Stimulated activated memory B cell treated with anti-CD40 and anti-IgM and Interleukin-4, amounts not matched to agents 10 μg/mL and 1 μg/mL and 100 μg/mL, for 72 hours (primary cell): Measurements from ENCODE around the gene RPRML.
"Not testable (repeated sequence)": the region's sequence is repeated elsewhere in the genome, so short reads cannot be mapped to it uniquely, and the experiment has no call there.

Source experiments
- ATAC-seq: fragments of 150-1000 bp; cut with Tn5 transposase; 2 replicates; pipeline ENCODE4 v1.10.0; 2021
- H3K27ac Mint-ChIP-seq: one replicate; pipeline ENCODE4 v1.8.0; 2022; ENCODE audit warnings: mild to moderate bottlenecking, mixed read lengths
- H3K27me3 Mint-ChIP-seq: one replicate; pipeline ENCODE4 v1.8.0; 2022; ENCODE audit warnings: mixed read lengths
- H3K36me3 Mint-ChIP-seq: one replicate; pipeline ENCODE4 v1.8.0; 2022; ENCODE audit warnings: mixed read lengths
- H3K4me1 Mint-ChIP-seq: one replicate; pipeline ENCODE4 v1.8.0; 2022; ENCODE audit warnings: mixed read lengths
- H3K4me3 Mint-ChIP-seq: one replicate; pipeline ENCODE4 v1.8.0; 2022; ENCODE audit warnings: mild to moderate bottlenecking, moderate library complexity, mixed read lengths
- H3K9me3 Mint-ChIP-seq: one replicate; pipeline ENCODE4 v1.8.0; 2022; ENCODE audit warnings: mixed read lengths

Gene RPRML

GRCh38 chr17:46962374-46962790 lies 16.7 kb downstream of the RPRML start:
- Mint-ChIP-seq H3K27me3 (peaks cover 34% of the 10 kb centered on the region), H3K4me3 (no peak overlapping the region), H3K27ac (no peak overlapping the region), H3K4me1 (no peaks in the 10 kb centered on the region), H3K9me3 (peaks cover 3% of the 10 kb centered on the region), H3K36me3 (peaks cover 40% of the 10 kb centered on the region)
- no peak for ATAC-seq

- Mint-ChIP-seq H3K36me3 (peaks cover 34% of the 10 kb centered on the region), H3K4me1 (no peaks in the 10 kb centered on the region), H3K27me3 (peaks cover 39% of the 10 kb centered on the region), H3K4me3 (no peak overlapping the region), H3K27ac (no peak overlapping the region), H3K9me3 (peaks cover 3% of the 10 kb centered on the region)
- no peak for ATAC-seq
Observed at GRCh38 chr17:46960152-46960551, 18.9 kb downstream of the RPRML start.

GRCh38 chr17:46958041-46958591 lies 20.9 kb downstream of the RPRML start:
- Mint-ChIP-seq H3K36me3 (peaks cover 34% of the 10 kb centered on the region), H3K4me3 (no peak overlapping the region), H3K27ac (no peak overlapping the region), H3K27me3 (peaks cover 39% of the 10 kb centered on the region), H3K4me1 (no peaks in the 10 kb centered on the region), H3K9me3 (peaks cover 3% of the 10 kb centered on the region)
- ATAC-seq: no peak

GRCh38 chr17:46953191-46953590 lies 25.9 kb downstream of the RPRML start:
- not testable (repeated sequence) for H3K4me1 Mint-ChIP-seq, H3K9me3 Mint-ChIP-seq, ATAC-seq, H3K4me3 Mint-ChIP-seq, H3K27ac Mint-ChIP-seq
- peaks cover 29% of the 10 kb centered on the region for H3K36me3 Mint-ChIP-seq
- peaks cover 12% of the 10 kb centered on the region for H3K27me3 Mint-ChIP-seq

GRCh38 chr17:46952115-46952514 lies 26.9 kb downstream of the RPRML start:
- Mint-ChIP-seq H3K27me3 (peaks cover 1% of the 10 kb centered on the region), H3K4me3 (no peak overlapping the region), H3K36me3 (peaks cover 19% of the 10 kb centered on the region), H3K9me3 (no peaks in the 10 kb centered on the region), H3K27ac (no peak overlapping the region), H3K4me1 (no peaks in the 10 kb centered on the region)
- no peak for ATAC-seq

GRCh38 chr17:46951706-46952105 lies 27.3 kb downstream of the RPRML start:
- H3K36me3 Mint-ChIP-seq: peaks cover 19% of the 10 kb centered on the region
- no peaks in the 10 kb centered on the region for H3K4me1 Mint-ChIP-seq
- H3K27ac Mint-ChIP-seq: no peak overlapping the region
- ATAC-seq: no peak
- H3K27me3 Mint-ChIP-seq: no peaks in the 10 kb centered on the region
- no peak overlapping the region for H3K4me3 Mint-ChIP-seq
- H3K9me3 Mint-ChIP-seq: no peaks in the 10 kb centered on the region

- Mint-ChIP-seq H3K4me3 (no peak overlapping the region), H3K27ac (no peak overlapping the region), H3K9me3 (no peaks in the 10 kb centered on the region), H3K27me3 (no peaks in the 10 kb centered on the region), H3K36me3 (peaks cover 19% of the 10 kb centered on the region), H3K4me1 (no peaks in the 10 kb centered on the region)
- no peak for ATAC-seq
Observed at GRCh38 chr17:46950997-46951621, 27.9 kb downstream of the RPRML start.

GRCh38 chr17:46950342-46950996 lies 28.6 kb downstream of the RPRML start:
- Mint-ChIP-seq H3K9me3 (no peaks in the 10 kb centered on the region), H3K27me3 (no peaks in the 10 kb centered on the region), H3K36me3 (peaks cover 13% of the 10 kb centered on the region), H3K4me3 (no peak overlapping the region), H3K27ac (no peak overlapping the region), H3K4me1 (no peaks in the 10 kb centered on the region)
- ATAC-seq: no peak

GRCh38 chr17:46949291-46950174 lies 29.5 kb downstream of the RPRML start:
- no peak overlapping the region for H3K4me3 Mint-ChIP-seq
- H3K36me3 Mint-ChIP-seq: peaks cover 10% of the 10 kb centered on the region

GRCh38 chr17:46948544-46948943 lies 30.5 kb downstream of the RPRML start:
- Mint-ChIP-seq H3K27ac (no peak overlapping the region), H3K4me3 (no peak overlapping the region), H3K36me3 (peaks cover 10% of the 10 kb centered on the region), H3K9me3 (no peaks in the 10 kb centered on the region), H3K27me3 (no peaks in the 10 kb centered on the region), H3K4me1 (peaks cover 7% of the 10 kb centered on the region)
- no peak for ATAC-seq

More at GRCh38 chr17:46949291-46950174, 29.5 kb downstream of the RPRML start:
- Mint-ChIP-seq H3K27me3 (no peaks in the 10 kb centered on the region), H3K27ac (no peak overlapping the region), H3K9me3 (no peaks in the 10 kb centered on the region), H3K4me1 (no peaks in the 10 kb centered on the region)
- no peak for ATAC-seq

- Mint-ChIP-seq H3K4me3 (no peak overlapping the region), H3K9me3 (no peaks in the 10 kb centered on the region), H3K4me1 (peaks cover 13% of the 10 kb centered on the region), H3K27ac (no peak overlapping the region), H3K27me3 (no peaks in the 10 kb centered on the region), H3K36me3 (peaks cover 10% of the 10 kb centered on the region)
- no peak for ATAC-seq
Observed at GRCh38 chr17:46947216-46947615, 31.8 kb downstream of the RPRML start.

- Mint-ChIP-seq H3K4me1 (peaks cover 13% of the 10 kb centered on the region), H3K27me3 (no peaks in the 10 kb centered on the region), H3K9me3 (no peaks in the 10 kb centered on the region), H3K4me3 (no peak overlapping the region), H3K36me3 (peaks cover 13% of the 10 kb centered on the region), H3K27ac (no peak overlapping the region)
- no peak for ATAC-seq
Observed at GRCh38 chr17:46944931-46945330, 34.1 kb downstream of the RPRML start.

- Mint-ChIP-seq H3K36me3 (peaks cover 15% of the 10 kb centered on the region), H3K27ac (peak overlapping the region; percentile 51), H3K9me3 (no peaks in the 10 kb centered on the region), H3K4me1 (peaks cover 13% of the 10 kb centered on the region), H3K27me3 (no peaks in the 10 kb centered on the region), H3K4me3 (no peak overlapping the region)
- ATAC-seq: no peak
Observed at GRCh38 chr17:46943501-46944393, 35.3 kb downstream of the RPRML start.

GRCh38 chr17:46943218-46943500 lies 35.9 kb downstream of the RPRML start:
- ATAC-seq: no peak
- H3K36me3 Mint-ChIP-seq: peaks cover 20% of the 10 kb centered on the region
- peak overlapping the region; percentile 51 for H3K27ac Mint-ChIP-seq
- H3K9me3 Mint-ChIP-seq: no peaks in the 10 kb centered on the region
- H3K4me1 Mint-ChIP-seq: peaks cover 13% of the 10 kb centered on the region
- H3K4me3 Mint-ChIP-seq: no peak overlapping the region
- H3K27me3 Mint-ChIP-seq: no peaks in the 10 kb centered on the region
